ENCODE results near the gene CHRD. TPM values are rescaled to one million over a fixed set of nuclear protein-coding genes. Genes with fewer than 3 reads are reported as not detected.
A peak's percentile ranks its signal among the peaks of the same experiment; 100 is the strongest.

The CHRD gene
- total RNA-seq, 1 experiment from 2014 or later = not detected

DNA sequence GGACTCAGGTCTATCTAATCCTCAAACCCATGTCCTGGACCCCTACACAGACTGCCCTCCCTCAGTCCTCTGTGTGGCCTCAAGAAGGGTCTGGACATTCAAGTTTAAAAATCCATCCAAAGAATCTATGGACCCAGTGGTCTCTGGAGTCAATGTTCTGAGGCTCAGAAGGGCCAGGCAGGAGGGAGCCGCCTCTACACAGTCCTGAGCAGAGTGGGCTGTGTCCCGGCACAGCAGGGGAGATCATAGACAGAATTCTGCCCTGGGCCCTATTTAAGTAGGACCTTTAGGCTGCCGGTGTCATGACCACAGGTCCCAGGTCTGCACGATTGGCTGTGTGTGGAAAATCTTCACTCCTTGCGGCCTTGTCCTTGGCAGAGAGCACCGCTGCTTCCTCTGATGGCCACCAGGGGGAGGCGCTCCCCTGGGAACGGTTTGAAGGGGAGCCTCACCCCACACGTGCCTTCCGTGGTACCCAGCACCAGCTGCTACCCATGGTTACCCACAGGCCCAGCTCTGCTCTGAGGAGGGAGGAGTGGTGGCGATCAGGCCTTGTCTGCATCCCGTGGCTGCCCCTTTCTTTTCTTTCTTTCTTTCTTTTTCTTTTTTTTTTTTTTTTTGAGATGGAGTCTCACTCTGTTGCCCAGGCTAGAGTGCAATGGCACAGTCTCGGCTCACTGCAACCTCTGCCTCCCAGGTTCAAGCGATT is 37.9 kb downstream of the CHRD start:
- intact Hi-C loops (cut with micrococcal nuclease) = loop anchor here (1.0 to 5.0 kb wide), 4 partner anchors 47 to 127 kb away; no protein-coding TSS in a partner anchor
- ChIA-PET POLR2A (ENCODE audit: unreplicated experiment) (no interaction called here), CTCF (interaction anchor here (0.6 to 0.7 kb wide), 3 partner anchors 46 to 124 kb away, joined by 3 to 11 read pairs (median 5); no protein-coding TSS in a partner anchor)
- TF ChIP-seq, protein P1, sequence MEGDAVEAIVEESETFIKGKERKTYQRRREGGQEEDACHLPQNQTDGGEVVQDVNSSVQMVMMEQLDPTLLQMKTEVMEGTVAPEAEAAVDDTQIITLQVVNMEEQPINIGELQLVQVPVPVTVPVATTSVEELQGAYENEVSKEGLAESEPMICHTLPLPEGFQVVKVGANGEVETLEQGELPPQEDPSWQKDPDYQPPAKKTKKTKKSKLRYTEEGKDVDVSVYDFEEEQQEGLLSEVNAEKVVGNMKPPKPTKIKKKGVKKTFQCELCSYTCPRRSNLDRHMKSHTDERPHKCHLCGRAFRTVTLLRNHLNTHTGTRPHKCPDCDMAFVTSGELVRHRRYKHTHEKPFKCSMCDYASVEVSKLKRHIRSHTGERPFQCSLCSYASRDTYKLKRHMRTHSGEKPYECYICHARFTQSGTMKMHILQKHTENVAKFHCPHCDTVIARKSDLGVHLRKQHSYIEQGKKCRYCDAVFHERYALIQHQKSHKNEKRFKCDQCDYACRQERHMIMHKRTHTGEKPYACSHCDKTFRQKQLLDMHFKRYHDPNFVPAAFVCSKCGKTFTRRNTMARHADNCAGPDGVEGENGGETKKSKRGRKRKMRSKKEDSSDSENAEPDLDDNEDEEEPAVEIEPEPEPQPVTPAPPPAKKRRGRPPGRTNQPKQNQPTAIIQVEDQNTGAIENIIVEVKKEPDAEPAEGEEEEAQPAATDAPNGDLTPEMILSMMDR (conservative IDR thresholded peaks at IDR 0.05; ENCODE audit: low read depth, low read length) = peak; percentile 89
- TF ChIP-seq EZH2phosphoT487 (IDR thresholded peaks at IDR 0.05; ENCODE audit: borderline replicate concordance, low read length) (no peak), EZH2 (IDR thresholded peaks at IDR 0.05; ENCODE audit: low read length, unreplicated experiment) (no peak)
- no TSS peak for BruUV-seq (replicated peaks)
- Histone ChIP-seq H3K79me2 (ENCODE audit: low read length) (no peaks in the 10 kb centered on the region), H3K9me3 (ENCODE audit: low read length) (no peaks in the 10 kb centered on the region), H3K4me2 (ENCODE audit: low read length) (no peak overlapping the region), H3K36me3 (ENCODE audit: low read depth, low read length) (no peaks in the 10 kb centered on the region), H3K9ac (ENCODE audit: low read length) (no peak overlapping the region), H3K4me3 (ENCODE audit: low read length) (no peak overlapping the region), H3K9me2 (replicated peaks; ENCODE audit: low read length) (no peaks in the 10 kb centered on the region), H3F3A (ENCODE audit: low read length, unreplicated experiment) (no peaks in the 10 kb centered on the region), H3K27me3 (ENCODE audit: low read length) (0 out of 2 replicates have a peak, but pooled peaks cover 2% of the 10 kb centered on the region), H4K20me1 (ENCODE audit: low read length) (no peaks in the 10 kb centered on the region), H2AFZ (ENCODE audit: low read length) (no peak overlapping the region), H3K27ac (ENCODE audit: low read length) (no peak overlapping the region), H3K4me1 (ENCODE audit: insufficient read depth, low read length) (no peaks in the 10 kb centered on the region)
- ATAC-seq (peak; percentile 96), DNase-seq (peak; percentile 69)

GRCh38 chr3:184419171-184419570 is 39.3 kb downstream of the CHRD start:
- Histone ChIP-seq H3K36me3 (ENCODE audit: low read depth, low read length) (no peaks in the 10 kb centered on the region), H3K9me3 (ENCODE audit: low read length) (no peaks in the 10 kb centered on the region), H3K9me2 (replicated peaks; ENCODE audit: low read length) (no peaks in the 10 kb centered on the region), H3K4me2 (ENCODE audit: low read length) (no peak overlapping the region), H3K4me3 (ENCODE audit: low read length) (no peak overlapping the region), H3F3A (ENCODE audit: low read length, unreplicated experiment) (no peaks in the 10 kb centered on the region), H3K9ac (ENCODE audit: low read length) (no peak overlapping the region), H4K20me1 (ENCODE audit: low read length) (no peaks in the 10 kb centered on the region), H3K27me3 (ENCODE audit: low read length) (0 out of 2 replicates have a peak, but pooled peaks cover 6% of the 10 kb centered on the region), H3K79me2 (ENCODE audit: low read length) (no peaks in the 10 kb centered on the region), H2AFZ (ENCODE audit: low read length) (no peak overlapping the region), H3K27ac (ENCODE audit: low read length) (no peak overlapping the region), H3K4me1 (ENCODE audit: insufficient read depth, low read length) (no peaks in the 10 kb centered on the region)
- DNase-seq (no peak), ATAC-seq (no peak)
- BruUV-seq (replicated peaks) = no TSS peak
- TF ChIP-seq EZH2phosphoT487 (IDR thresholded peaks at IDR 0.05; ENCODE audit: borderline replicate concordance, low read length) (no peak), EZH2 (IDR thresholded peaks at IDR 0.05; ENCODE audit: low read length, unreplicated experiment) (no peak)
- ChIA-PET POLR2A (ENCODE audit: unreplicated experiment) (no interaction called here), CTCF (interaction anchor here (1.1 kb wide), 1 partner anchor 48 kb away, joined by 7 read pairs; no protein-coding TSS in a partner anchor)
- intact Hi-C loops (cut with micrococcal nuclease) = loop anchor here (5.0 kb wide), 1 partner anchor 93 kb away; no protein-coding TSS in a partner anchor

DNA sequence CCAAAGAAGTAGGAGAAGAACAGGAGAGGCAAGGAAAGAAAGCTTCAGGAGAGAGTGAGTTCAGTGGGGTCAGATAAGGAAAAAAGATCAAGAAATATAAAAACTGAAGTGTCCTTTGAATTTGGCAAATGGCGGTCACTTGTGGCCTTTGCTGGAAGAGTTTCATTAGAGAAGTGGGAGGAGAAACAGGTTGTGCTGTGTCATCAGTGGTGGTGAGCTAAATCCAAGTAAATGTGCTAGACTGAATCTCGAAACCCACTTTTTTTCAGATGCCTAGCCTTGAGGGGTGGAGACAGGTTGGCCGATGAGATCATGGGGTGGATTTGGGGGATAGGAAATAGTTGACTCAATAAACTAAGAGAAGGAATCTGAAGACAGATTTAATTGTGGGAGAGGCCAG is 43.7 kb downstream of the CHRD start:
- Histone ChIP-seq H3K9ac (ENCODE audit: low read length) (no peak overlapping the region), H3K9me2 (replicated peaks; ENCODE audit: low read length) (no peaks in the 10 kb centered on the region), H3K79me2 (ENCODE audit: low read length) (no peaks in the 10 kb centered on the region), H3K27me3 (ENCODE audit: low read length) (peaks cover 9% of the 10 kb centered on the region; the same call in 1 of the 2 replicates), H3K27ac (ENCODE audit: low read length) (no peak overlapping the region), H3K9me3 (ENCODE audit: low read length) (no peaks in the 10 kb centered on the region), H3F3A (ENCODE audit: low read length, unreplicated experiment) (no peaks in the 10 kb centered on the region), H3K36me3 (ENCODE audit: low read depth, low read length) (no peaks in the 10 kb centered on the region), H3K4me2 (ENCODE audit: low read length) (no peak overlapping the region), H3K4me1 (ENCODE audit: insufficient read depth, low read length) (no peaks in the 10 kb centered on the region; the same call in 1 of the 2 replicates), H2AFZ (ENCODE audit: low read length) (no peak overlapping the region), H3K4me3 (ENCODE audit: low read length) (no peak overlapping the region), H4K20me1 (ENCODE audit: low read length) (no peaks in the 10 kb centered on the region)
- DNase-seq = no peak
- ChIA-PET CTCF (no interaction called here), POLR2A (ENCODE audit: unreplicated experiment) (no interaction called here)
- intact Hi-C loops (cut with micrococcal nuclease) = no loop called here
- ATAC-seq = no peak
- no peak for TF ChIP-seq EZH2 (IDR thresholded peaks at IDR 0.05; ENCODE audit: low read length, unreplicated experiment)
- TF ChIP-seq, protein P1 (conservative IDR thresholded peaks at IDR 0.05; ENCODE audit: low read depth, low read length) = no peak
- no peak for TF ChIP-seq EZH2phosphoT487 (IDR thresholded peaks at IDR 0.05; ENCODE audit: borderline replicate concordance, low read length)
- no TSS peak for BruUV-seq (replicated peaks)
